ENCODE measurements around the gene TREM1. TPM values are rescaled to one million over a fixed set of nuclear protein-coding genes. Genes with fewer than 3 reads are reported as not detected.

Gene TREM1
- total RNA-seq, 4 donors from 2014 or later, result 0.95 to 2.6 TPM; not detected in 2

DNA sequence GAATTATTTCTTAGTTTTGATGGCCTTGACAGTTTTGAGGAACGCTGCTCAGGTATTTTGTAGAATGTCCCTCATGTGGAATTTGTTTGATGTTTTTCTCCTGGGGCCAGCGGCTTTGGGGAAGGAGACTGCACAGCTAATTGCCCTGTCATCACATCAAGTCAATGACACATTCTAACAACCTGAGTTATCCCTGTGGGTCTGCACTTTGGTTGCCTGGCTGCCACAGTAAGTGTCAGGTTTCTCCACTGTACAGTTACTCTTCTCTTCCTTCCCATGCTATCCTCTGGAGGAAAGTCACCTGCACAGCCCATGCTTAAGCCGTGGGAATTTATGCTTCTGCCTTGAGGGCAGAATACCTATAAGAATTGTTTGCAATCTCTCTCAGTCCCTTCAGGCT, 59.7 kb downstream of the TREM1 start:
- Histone ChIP-seq H3K27ac (no peak overlapping the region), H3K4me3 (no peak overlapping the region), H3K36me3 (no peaks in the 10 kb centered on the region), H3K27me3 (peaks cover 0 to 4% (median 0%) of the 10 kb centered on the region in 3 donors), H3K4me1 (no peaks in the 10 kb centered on the region), H3K9me3 (no peaks in the 10 kb centered on the region)
- TF ChIP-seq, protein P1, sequence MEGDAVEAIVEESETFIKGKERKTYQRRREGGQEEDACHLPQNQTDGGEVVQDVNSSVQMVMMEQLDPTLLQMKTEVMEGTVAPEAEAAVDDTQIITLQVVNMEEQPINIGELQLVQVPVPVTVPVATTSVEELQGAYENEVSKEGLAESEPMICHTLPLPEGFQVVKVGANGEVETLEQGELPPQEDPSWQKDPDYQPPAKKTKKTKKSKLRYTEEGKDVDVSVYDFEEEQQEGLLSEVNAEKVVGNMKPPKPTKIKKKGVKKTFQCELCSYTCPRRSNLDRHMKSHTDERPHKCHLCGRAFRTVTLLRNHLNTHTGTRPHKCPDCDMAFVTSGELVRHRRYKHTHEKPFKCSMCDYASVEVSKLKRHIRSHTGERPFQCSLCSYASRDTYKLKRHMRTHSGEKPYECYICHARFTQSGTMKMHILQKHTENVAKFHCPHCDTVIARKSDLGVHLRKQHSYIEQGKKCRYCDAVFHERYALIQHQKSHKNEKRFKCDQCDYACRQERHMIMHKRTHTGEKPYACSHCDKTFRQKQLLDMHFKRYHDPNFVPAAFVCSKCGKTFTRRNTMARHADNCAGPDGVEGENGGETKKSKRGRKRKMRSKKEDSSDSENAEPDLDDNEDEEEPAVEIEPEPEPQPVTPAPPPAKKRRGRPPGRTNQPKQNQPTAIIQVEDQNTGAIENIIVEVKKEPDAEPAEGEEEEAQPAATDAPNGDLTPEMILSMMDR (IDR thresholded peaks at IDR 0.05 in 4 of 5, conservative IDR thresholded peaks at IDR 0.05 in 1 of 5), result no peak
- TF ChIP-seq POLR2A (IDR thresholded peaks at IDR 0.05), result no peak
- intact Hi-C loops (cut with DNase I; ENCODE audit: low total_unique reads) (no loop called here), in situ Hi-C loops (cut with MboI; ENCODE audit: low sequenced_read_pairs in 4 of 4) (no loop called here)
- ATAC-seq, result no peak
- DNase-seq, result no peak

DNA sequence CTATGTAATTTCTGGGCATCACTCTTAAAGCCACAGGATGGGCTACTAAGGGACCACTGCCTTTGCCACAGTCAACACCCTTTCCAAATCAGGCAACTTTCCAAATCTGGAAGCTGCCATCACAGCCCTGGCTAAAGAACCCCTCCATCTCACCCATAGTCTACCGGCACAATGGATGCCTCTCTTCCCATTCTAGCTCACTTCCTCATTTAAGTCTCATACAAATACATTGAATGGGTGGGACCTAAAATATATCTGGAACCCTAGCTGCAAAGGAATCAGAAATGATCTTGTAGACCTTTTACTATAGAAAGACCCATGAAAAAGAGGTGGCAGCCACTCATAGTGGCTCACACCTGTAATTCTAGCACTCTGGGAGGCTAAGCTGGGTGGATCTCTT, 61.7 kb downstream of the TREM1 start:
- TF ChIP-seq, protein P1 (IDR thresholded peaks at IDR 0.05 in 4 of 5, conservative IDR thresholded peaks at IDR 0.05 in 1 of 5), result no peak
- no peak for TF ChIP-seq POLR2A (IDR thresholded peaks at IDR 0.05)
- in situ Hi-C loops (cut with MboI; ENCODE audit: low sequenced_read_pairs in 4 of 4) (no loop called here), intact Hi-C loops (cut with DNase I; ENCODE audit: low total_unique reads) (no loop called here)
- H3K27ac ChIP-seq, result no peak overlapping the region
- peaks cover 0 to 3% (median 0%) of the 10 kb centered on the region in 3 donors for H3K9me3 ChIP-seq
- H3K4me3 ChIP-seq, result no peak overlapping the region
- no peaks in the 10 kb centered on the region for H3K4me1 ChIP-seq
- ATAC-seq (no peak), DNase-seq (no peak)
- H3K36me3 ChIP-seq, result no peaks in the 10 kb centered on the region
- H3K27me3 ChIP-seq, result peaks cover 0 to 4% (median 0%) of the 10 kb centered on the region in 3 donors

Other genes starting within 250 kb of the TREM1 start
- under 1 TPM; 0.20 to 0.52 (median 0.29) TPM for gene UNC5CL, start 247.5 kb downstream of the TREM1 start, total RNA-seq
- gene TSPO2, start 244.2 kb downstream of the TREM1 start, total RNA-seq, result not detected
- gene APOBEC2, start 233.5 kb downstream of the TREM1 start, total RNA-seq, result 100 to 1,000 TPM in 2 of 4 donors, 10 to 100 TPM in 2; 93.9 to 315 (median 106) TPM
- gene OARD1, start 214.3 kb downstream of the TREM1 start, total RNA-seq, result 10 to 100 TPM; 14.3 to 20.2 (median 15.1) TPM
- gene NFYA, start 213.7 kb downstream of the TREM1 start, total RNA-seq, result 10 to 100 TPM in 2 of 4 donors, 1 to 10 TPM in 2; 7.2 to 11.6 (median 9.7) TPM
- not detected for gene TREML1, start 132.3 kb downstream of the TREM1 start, total RNA-seq
- gene TREM2, start 123.6 kb downstream of the TREM1 start, total RNA-seq, result under 1 TPM in 2 of 4 donors, not detected in 2; 0.46 to 0.53 TPM
- gene TREML2, start 85.5 kb downstream of the TREM1 start, total RNA-seq, result under 1 TPM in 2 of 4 donors, not detected in 2; 0.09 to 0.10 TPM
- gene TREML4, start 58.3 kb downstream of the TREM1 start, total RNA-seq, result not detected
- not detected for gene NCR2, start 48.9 kb upstream of the TREM1 start, total RNA-seq